EH (cell line): ENCODE data around the gene SLC6A4.
A peak's percentile ranks its signal among the peaks of the same experiment; 100 is the strongest.
"Not testable (repeated sequence)": the region's sequence is repeated elsewhere in the genome, so short reads cannot be mapped to it uniquely, and the experiment has no call there.

Experiments
- DNase-seq: peaks from one replicate; pipeline ENCODE4 v3.0.0-alpha.2; 2015; ENCODE audit warnings: low read depth

The SLC6A4 gene

GRCh38 chr17:30238387-30239088, 3.0 kb upstream of the SLC6A4 start:
- no peak for DNase-seq

GRCh38 chr17:30238003-30238344, 2.5 kb upstream of the SLC6A4 start:
- no peak for DNase-seq

GRCh38 chr17:30237296-30238002, 2.0 kb upstream of the SLC6A4 start:
- DNase-seq = no peak

GRCh38 chr17:30236766-30237165, 1.3 kb upstream of the SLC6A4 start:
- peak; percentile 50 for DNase-seq

GRCh38 chr17:30236297-30236624, 764 bp upstream of the SLC6A4 start:
- no peak for DNase-seq

- DNase-seq = no peak
These were observed 533 bp downstream of the SLC6A4 start for GRCh38 chr17:30234964-30235363.

- DNase-seq = no peak
These were observed 1.2 kb downstream of the SLC6A4 start for GRCh38 chr17:30234296-30234695.

GRCh38 chr17:30232824-30233427, 2.6 kb downstream of the SLC6A4 start:
- no peak for DNase-seq

- no peak for DNase-seq
These were observed 3.3 kb downstream of the SLC6A4 start for GRCh38 chr17:30232015-30232823.

- DNase-seq = peak; percentile 12
These were observed 4.8 kb downstream of the SLC6A4 start for GRCh38 chr17:30230596-30231125.

GRCh38 chr17:30230009-30230408, 5.5 kb downstream of the SLC6A4 start:
- DNase-seq = not testable (repeated sequence)

GRCh38 chr17:30229012-30229411, 6.5 kb downstream of the SLC6A4 start:
- DNase-seq = peak; percentile 26

GRCh38 chr17:30228011-30228410, 7.5 kb downstream of the SLC6A4 start:
- DNase-seq = no peak

GRCh38 chr17:30226878-30227277, 8.6 kb downstream of the SLC6A4 start:
- peak; percentile 68 for DNase-seq

GRCh38 chr17:30225919-30226553, 9.5 kb downstream of the SLC6A4 start:
- DNase-seq = no peak

GRCh38 chr17:30225112-30225511, 10.4 kb downstream of the SLC6A4 start:
- DNase-seq = no peak

- DNase-seq = no peak
These were observed 11.0 kb downstream of the SLC6A4 start for GRCh38 chr17:30224419-30224960.

GRCh38 chr17:30222721-30223175, 12.7 kb downstream of the SLC6A4 start:
- no peak for DNase-seq

- no peak for DNase-seq
These were observed 13.2 kb downstream of the SLC6A4 start for GRCh38 chr17:30222251-30222650.

GRCh38 chr17:30221346-30221745, 14.2 kb downstream of the SLC6A4 start:
- DNase-seq = no peak

GRCh38 chr17:30220414-30220813, 15.1 kb downstream of the SLC6A4 start:
- no peak for DNase-seq

- no peak for DNase-seq
These were observed 15.7 kb downstream of the SLC6A4 start for GRCh38 chr17:30219833-30220232.
